ENCODE results near the gene GBF1.

GBF1 gene

DNA sequence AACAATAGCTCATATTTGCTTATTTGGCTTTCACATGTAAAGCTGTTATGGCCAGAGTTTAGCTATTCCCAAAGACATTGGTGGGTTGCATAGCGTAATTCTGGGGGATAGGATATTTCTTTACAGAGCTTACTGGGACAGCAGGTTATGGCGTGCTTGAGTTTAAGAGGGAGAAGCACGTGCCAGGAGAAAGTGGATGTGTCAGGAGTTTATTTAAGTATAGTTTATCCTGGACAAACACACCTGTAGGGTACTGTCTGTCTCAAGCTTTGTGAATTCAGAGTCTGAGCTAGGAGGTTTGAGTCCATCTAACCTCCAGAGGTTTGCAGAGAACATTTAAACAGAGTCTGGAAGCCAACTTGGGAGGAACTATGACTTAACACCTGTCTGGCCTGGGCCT, 21.3 kb downstream of the GBF1 start:
- in situ Hi-C loops (cut with HindIII; ENCODE audit: low pct_ligation_motif_present, low sequenced_read_pairs) = no loop called here
- Histone ChIP-seq H3K36me3 (replicated peaks) (peaks cover 16% of the 10 kb centered on the region), H3K27ac (no peak overlapping the region), H3K27me3 (replicated peaks) (no peaks in the 10 kb centered on the region), H3K4me3 (ENCODE audit: low read depth, low read length) (no peak overlapping the region)
- no peak for DNase-seq
- TF ChIP-seq, protein P1, sequence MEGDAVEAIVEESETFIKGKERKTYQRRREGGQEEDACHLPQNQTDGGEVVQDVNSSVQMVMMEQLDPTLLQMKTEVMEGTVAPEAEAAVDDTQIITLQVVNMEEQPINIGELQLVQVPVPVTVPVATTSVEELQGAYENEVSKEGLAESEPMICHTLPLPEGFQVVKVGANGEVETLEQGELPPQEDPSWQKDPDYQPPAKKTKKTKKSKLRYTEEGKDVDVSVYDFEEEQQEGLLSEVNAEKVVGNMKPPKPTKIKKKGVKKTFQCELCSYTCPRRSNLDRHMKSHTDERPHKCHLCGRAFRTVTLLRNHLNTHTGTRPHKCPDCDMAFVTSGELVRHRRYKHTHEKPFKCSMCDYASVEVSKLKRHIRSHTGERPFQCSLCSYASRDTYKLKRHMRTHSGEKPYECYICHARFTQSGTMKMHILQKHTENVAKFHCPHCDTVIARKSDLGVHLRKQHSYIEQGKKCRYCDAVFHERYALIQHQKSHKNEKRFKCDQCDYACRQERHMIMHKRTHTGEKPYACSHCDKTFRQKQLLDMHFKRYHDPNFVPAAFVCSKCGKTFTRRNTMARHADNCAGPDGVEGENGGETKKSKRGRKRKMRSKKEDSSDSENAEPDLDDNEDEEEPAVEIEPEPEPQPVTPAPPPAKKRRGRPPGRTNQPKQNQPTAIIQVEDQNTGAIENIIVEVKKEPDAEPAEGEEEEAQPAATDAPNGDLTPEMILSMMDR (IDR thresholded peaks at IDR 0.05; ENCODE audit: low read depth, low read length, missing control alignments) = no peak

DNA sequence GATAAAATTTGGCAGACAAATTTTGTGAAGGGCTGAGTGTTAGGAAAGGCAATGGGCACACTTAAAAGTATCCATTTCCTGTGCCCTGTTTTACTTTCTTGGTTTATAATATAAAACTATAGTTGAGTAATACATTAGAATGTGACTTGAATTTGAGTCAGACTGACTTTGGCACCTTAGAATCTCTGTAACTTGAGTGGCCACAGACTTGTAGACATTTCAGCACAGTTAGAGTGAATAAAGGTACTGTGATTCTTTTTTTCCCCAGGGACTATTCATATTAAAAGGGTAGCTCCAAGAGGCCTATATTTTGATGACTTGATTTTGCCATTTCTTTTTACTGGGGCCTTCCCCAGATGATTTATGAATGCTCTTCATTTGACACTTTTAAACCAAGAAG, 22.4 kb downstream of the GBF1 start:
- peak; percentile 43 for DNase-seq
- peak overlapping the region; percentile 31 for H3K27ac ChIP-seq
- H3K4me3 ChIP-seq (ENCODE audit: low read depth, low read length) = no peak overlapping the region
- TF ChIP-seq, protein P1 (IDR thresholded peaks at IDR 0.05; ENCODE audit: low read depth, low read length, missing control alignments) = no peak
- H3K27me3 ChIP-seq (replicated peaks) = no peaks in the 10 kb centered on the region
- in situ Hi-C loops (cut with HindIII; ENCODE audit: low pct_ligation_motif_present, low sequenced_read_pairs) = no loop called here
- peaks cover 12% of the 10 kb centered on the region for H3K36me3 ChIP-seq (replicated peaks)

DNA sequence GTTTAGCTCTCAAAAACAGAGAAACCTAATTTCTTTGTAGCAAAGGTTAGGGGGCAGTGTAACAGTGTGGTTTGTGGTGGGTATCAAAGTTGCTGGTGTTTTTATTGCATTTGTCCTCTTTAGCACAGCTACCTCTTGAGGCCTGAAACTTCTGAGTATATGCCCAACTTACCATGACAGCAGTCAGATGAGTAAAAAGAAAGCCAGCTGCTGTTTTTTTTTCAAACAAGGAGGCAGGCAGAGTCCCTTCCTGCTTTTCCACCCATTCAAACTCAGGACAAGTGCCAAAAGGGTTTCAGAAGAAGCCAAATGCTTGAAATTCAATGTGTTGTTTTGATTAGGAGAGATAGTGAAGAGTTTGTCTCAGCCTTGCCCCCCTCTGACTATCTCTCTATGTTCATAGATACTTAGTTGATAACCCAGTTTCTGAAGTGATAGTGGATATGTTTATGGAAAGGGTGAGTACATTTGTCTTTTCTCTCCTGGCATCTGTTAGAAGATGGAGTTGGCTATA, 23.1 kb downstream of the GBF1 start:
- H3K36me3 ChIP-seq (replicated peaks) = peaks cover 9% of the 10 kb centered on the region
- H3K27ac ChIP-seq = peak overlapping the region; percentile 31
- DNase-seq = no peak
- no peaks in the 10 kb centered on the region for H3K27me3 ChIP-seq (replicated peaks)
- in situ Hi-C loops (cut with HindIII; ENCODE audit: low pct_ligation_motif_present, low sequenced_read_pairs) = no loop called here
- H3K4me3 ChIP-seq (ENCODE audit: low read depth, low read length) = no peak overlapping the region
- TF ChIP-seq, protein P1 (IDR thresholded peaks at IDR 0.05; ENCODE audit: low read depth, low read length, missing control alignments) = no peak

DNA sequence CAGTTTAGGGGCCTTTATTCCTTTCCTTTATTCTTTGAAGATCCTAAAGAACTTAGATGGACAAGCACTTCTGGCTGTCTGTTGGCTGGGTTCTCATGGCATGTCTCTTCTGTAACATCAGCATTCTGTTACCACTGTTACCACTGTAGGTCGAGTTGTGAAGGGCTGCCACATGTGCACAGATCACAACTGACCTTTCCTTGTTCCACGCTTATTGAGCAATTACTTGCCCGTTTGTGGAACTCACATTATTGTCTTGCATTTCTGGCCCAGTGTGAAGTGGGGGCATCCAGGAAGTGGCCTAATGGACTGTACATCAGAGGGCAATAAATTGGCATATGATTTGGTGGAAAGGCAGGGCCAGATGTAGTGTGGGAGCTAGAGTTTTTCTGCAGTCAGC, 23.7 kb downstream of the GBF1 start:
- TF ChIP-seq, protein P1 (IDR thresholded peaks at IDR 0.05; ENCODE audit: low read depth, low read length, missing control alignments) = no peak
- Histone ChIP-seq H3K27me3 (replicated peaks) (no peaks in the 10 kb centered on the region), H3K36me3 (replicated peaks) (peaks cover 3% of the 10 kb centered on the region), H3K27ac (no peak overlapping the region), H3K4me3 (ENCODE audit: low read depth, low read length) (no peak overlapping the region)
- no peak for DNase-seq
- in situ Hi-C loops (cut with HindIII; ENCODE audit: low pct_ligation_motif_present, low sequenced_read_pairs) = no loop called here

DNA sequence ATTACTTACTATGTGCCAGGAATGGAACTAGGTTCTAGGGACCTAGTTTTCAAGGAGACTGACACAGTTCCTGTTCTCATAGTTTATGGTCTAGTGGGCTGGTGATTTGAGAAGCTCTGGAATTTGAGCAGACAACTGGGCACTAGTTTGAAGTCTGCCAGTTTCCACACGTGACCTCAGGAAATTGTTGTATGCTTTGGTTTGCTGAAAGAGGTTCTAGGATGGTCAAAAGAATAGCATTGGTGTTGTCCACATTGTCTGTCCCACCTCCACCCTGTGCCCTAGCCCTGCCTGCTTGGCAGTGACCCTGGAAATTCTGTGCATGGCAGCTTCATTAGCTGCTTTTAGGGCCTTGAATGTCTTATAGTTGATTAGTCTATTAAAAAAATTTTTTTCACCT, 28.7 kb downstream of the GBF1 start:
- DNase-seq = no peak
- in situ Hi-C loops (cut with HindIII; ENCODE audit: low pct_ligation_motif_present, low sequenced_read_pairs) = no loop called here
- H3K36me3 ChIP-seq (replicated peaks) = no peaks in the 10 kb centered on the region
- H3K4me3 ChIP-seq (ENCODE audit: low read depth, low read length) = no peak overlapping the region
- TF ChIP-seq, protein P1 (IDR thresholded peaks at IDR 0.05; ENCODE audit: low read depth, low read length, missing control alignments) = no peak
- H3K27ac ChIP-seq = no peak overlapping the region
- no peaks in the 10 kb centered on the region for H3K27me3 ChIP-seq (replicated peaks)

DNA sequence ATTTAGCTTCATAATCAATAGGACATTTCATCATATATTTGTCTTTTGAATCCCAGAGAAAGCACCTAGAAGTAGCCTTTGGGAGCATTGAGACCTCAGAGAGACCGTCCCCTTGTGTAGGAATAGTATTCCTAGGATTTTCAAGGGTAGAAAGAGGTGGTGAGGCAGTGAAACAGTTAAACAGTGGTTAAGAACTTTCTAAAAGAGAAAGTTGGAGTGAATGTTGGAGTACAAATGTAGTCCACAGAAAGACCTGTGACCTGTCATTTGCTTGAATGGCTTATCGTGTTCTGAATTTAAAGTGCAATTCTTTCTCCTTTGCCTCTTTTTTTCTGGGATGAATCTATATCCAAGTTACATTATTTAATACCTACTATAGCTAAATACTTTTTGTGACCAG, 30.0 kb downstream of the GBF1 start:
- no peak overlapping the region for H3K4me3 ChIP-seq (ENCODE audit: low read depth, low read length)
- no peak overlapping the region for H3K27ac ChIP-seq
- DNase-seq = no peak
- H3K36me3 ChIP-seq (replicated peaks) = no peaks in the 10 kb centered on the region
- TF ChIP-seq, protein P1 (IDR thresholded peaks at IDR 0.05; ENCODE audit: low read depth, low read length, missing control alignments) = no peak
- H3K27me3 ChIP-seq (replicated peaks) = no peaks in the 10 kb centered on the region
- in situ Hi-C loops (cut with HindIII; ENCODE audit: low pct_ligation_motif_present, low sequenced_read_pairs) = no loop called here
